LNCaP clone FGC (cell line): ENCODE measurements around the gene VPS35L.

Experiments
- DNase-seq: peaks from one replicate; pipeline ENCODE4 v3.0.0-alpha.2; 2011; ENCODE audit warnings: low read depth
- H3K4me3 ChIP-seq: 2 replicates; pipeline ENCODE4 v1.5.1; 2011; ENCODE audit warnings: mild to moderate bottlenecking, low read depth, low read length, control low read depth
- TF ChIP-seq, protein P1 (sequence below): IDR thresholded peaks from 2 replicates; pipeline ENCODE4 v1.5.1; 2012; ENCODE audit warnings: mild to moderate bottlenecking; ENCODE audit not compliant: control insufficient read depth, insufficient read depth; ENCODE audit errors: extremely low read depth

The VPS35L gene

DNA sequence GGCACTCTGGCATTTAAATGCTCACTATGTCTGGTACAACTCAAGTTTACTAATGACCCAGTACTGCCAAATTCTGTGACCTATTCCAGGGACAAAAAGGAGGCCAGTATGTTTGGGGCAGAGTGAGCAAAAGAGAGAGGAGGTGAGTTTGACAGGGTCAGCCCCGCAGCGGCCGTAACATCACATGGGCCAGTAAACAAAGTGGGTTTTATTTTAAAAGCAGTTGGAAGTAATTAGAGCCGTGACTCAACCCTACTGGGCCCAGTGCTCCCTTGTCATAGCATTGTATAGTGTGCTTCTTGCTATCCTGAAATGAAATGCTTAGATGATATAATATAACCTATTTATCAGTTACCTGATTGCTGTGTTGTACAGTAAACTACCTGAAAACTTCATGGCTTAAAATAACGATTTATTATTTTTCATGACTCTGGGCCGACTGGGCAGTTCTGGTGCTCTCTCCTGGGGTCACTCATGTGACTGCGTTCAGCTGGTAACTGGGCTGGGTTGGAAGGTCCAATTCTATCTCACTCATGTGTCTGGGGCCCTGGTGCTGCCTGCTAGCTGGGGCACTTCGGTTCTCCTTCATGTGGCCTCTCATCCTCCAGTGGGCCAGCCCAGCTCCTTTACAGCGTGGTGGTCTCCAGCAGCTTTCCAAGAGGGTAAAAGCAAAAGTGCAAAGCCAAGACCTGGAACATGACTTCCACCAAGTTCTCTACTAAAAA, 189.9 kb downstream of the VPS35L start:
- TF ChIP-seq, protein P1, sequence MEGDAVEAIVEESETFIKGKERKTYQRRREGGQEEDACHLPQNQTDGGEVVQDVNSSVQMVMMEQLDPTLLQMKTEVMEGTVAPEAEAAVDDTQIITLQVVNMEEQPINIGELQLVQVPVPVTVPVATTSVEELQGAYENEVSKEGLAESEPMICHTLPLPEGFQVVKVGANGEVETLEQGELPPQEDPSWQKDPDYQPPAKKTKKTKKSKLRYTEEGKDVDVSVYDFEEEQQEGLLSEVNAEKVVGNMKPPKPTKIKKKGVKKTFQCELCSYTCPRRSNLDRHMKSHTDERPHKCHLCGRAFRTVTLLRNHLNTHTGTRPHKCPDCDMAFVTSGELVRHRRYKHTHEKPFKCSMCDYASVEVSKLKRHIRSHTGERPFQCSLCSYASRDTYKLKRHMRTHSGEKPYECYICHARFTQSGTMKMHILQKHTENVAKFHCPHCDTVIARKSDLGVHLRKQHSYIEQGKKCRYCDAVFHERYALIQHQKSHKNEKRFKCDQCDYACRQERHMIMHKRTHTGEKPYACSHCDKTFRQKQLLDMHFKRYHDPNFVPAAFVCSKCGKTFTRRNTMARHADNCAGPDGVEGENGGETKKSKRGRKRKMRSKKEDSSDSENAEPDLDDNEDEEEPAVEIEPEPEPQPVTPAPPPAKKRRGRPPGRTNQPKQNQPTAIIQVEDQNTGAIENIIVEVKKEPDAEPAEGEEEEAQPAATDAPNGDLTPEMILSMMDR, result no peak
- H3K4me3 ChIP-seq, result no peak overlapping the region
- DNase-seq, result no peak

DNA sequence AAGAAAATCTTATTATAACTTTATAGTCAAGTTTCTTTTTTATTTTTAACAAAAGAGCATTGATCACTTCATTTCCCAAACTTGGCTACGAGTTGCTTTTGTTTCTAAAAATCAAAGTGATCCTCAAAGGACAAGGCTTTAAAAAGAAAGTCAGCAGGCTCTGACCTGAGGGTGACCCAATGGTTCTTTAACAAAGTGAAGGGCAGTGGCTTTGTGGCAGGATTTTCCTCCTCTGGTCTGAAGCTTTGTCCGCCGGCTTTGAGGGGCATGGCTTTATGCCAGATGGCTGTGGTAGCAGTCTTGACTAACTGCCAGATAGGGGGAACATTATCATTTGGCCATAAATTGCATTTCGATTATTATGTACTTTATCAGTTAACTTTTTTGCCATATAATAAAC, 191.1 kb downstream of the VPS35L start:
- no peak overlapping the region for H3K4me3 ChIP-seq
- no peak for DNase-seq
- TF ChIP-seq, protein P1, result no peak

- no peak overlapping the region for H3K4me3 ChIP-seq
- DNase-seq, result no peak
- TF ChIP-seq, protein P1, result no peak
These were observed 193.1 kb downstream of the VPS35L start for GRCh38 chr16:19748389-19749168.

DNA sequence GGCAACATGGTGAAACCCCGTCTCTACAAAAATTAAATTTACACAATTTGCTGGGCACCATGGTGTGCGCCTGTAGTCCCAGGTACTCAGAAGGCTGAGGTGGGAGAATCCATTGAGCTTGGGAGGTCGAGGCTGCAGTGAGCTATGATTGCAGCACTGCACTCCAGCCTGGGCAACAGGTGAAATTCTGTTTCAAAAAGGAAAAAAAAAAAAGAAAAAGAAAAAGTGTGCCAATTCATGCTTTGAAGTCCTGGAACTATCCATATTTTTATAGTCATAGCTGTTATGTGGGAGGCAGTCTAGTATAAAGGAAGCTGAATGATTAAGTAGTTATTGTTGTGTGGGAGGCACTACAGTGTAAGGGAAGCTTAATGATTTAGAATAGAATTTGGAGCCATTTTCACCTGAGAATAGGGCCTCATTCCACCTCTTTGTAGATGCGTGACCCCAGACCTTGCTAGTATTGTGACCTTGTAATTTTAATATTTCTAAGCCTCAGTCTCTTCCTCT, 194.1 kb downstream of the VPS35L start:
- TF ChIP-seq, protein P1, result no peak
- DNase-seq, result no peak
- H3K4me3 ChIP-seq, result no peak overlapping the region
